ENCODE measurements around the gene ADAP2. TPM values are rescaled to one million over a fixed set of nuclear protein-coding genes. Genes with fewer than 3 reads are reported as not detected.

ADAP2 gene
- polyA plus RNA-seq, 3 donors, result 36.1 to 142 (median 39.8) TPM

DNA sequence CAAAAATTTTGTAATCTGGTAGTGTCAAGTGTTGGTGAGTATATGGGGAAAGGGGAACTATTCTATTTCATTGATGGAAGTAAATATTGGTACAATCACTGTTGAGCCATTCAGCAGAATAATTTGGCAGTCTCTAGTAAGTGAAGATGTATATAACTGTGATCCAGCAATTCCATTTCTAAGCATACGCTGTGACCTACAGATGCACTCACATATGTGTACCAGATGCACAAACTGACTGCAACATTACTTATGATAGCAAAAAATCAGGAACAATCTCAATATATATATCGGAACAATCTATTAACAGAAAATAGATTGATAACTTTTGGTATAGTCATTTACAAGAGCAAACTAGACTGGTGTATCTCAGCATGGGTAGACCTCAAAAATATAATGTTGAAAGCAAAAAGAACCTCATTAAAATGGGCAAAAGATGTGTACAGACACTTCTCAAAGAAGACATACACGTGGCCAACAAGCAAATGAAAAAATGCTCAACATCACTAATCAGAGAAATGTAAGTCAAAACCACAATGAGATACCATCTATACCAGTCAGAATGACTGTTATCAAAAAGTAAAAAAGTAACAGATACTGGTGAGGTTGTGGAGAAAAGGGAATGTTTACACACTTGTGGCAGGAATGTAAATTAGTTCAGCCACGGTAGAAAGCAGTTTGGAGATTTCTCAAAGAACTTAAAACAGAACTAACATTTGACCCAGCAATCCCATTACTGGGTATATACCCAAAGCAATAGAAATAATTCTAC lies 20.7 kb downstream of the ADAP2 start:
- Histone ChIP-seq H3K27me3 (ENCODE audit: control insufficient read depth in 2 of 2, insufficient read depth in 2 of 2, low read length in 2 of 2) (no peaks in the 10 kb centered on the region), H3K4me3 (replicated peaks in 1 of 3; ENCODE audit: low read depth in 2 of 3, low read length in 3 of 3) (no peak overlapping the region), H3K4me1 (ENCODE audit: control insufficient read depth in 1 of 2, insufficient read depth in 2 of 2, low read length in 2 of 2) (peaks cover 17 to 24% of the 10 kb centered on the region in 2 donors), H4K20me1 (ENCODE audit: insufficient read depth, low read length) (no peaks in the 10 kb centered on the region), H3K9ac (ENCODE audit: insufficient read depth, low read length, poor library complexity, severe bottlenecking) (no peak overlapping the region), H3K27ac (ENCODE audit: low read depth in 1 of 2, low read length in 2 of 2) (no peak overlapping the region), H3K9me3 (replicated peaks in 1 of 2; ENCODE audit: control insufficient read depth in 1 of 2, insufficient read depth in 1 of 2, low read length in 2 of 2) (no peaks in the 10 kb centered on the region), H3K36me3 (replicated peaks in 1 of 2; ENCODE audit: control insufficient read depth in 1 of 2, insufficient read depth in 2 of 2, low read length in 2 of 2) (peaks cover 70 to 95% of the 10 kb centered on the region in 2 donors), H3K4me2 (replicated peaks; ENCODE audit: extremely low read depth, low read length, poor library complexity, severe bottlenecking) (no peak overlapping the region), H2AFZ (ENCODE audit: insufficient read depth, low read depth, low read length, poor library complexity, severe bottlenecking) (no peak overlapping the region), H3K79me2 (ENCODE audit: insufficient read depth, low read length) (no peaks in the 10 kb centered on the region)
- no peak for TF ChIP-seq CTCF (IDR thresholded peaks at IDR 0.05)
- no peak overlapping the region for H3K27ac Mint-ChIP-seq
- peaks cover 80 to 95% of the 10 kb centered on the region in 2 donors for H3K36me3 Mint-ChIP-seq
- peaks cover 0 to 2% (median 0%) of the 10 kb centered on the region in 7 donors for H3K9me3 Mint-ChIP-seq
- DNase-seq, result no peak
- WGBS (ENCODE audit: insufficient coverage), result no CpG with 5 or more reads among the region's 4 CpGs
- intact Hi-C loops (cut with micrococcal nuclease), result no loop called here
- H3K4me1 Mint-ChIP-seq, result peaks cover 17% of the 10 kb centered on the region
- H3K4me3 Mint-ChIP-seq, result no peak overlapping the region
- H3K27me3 Mint-ChIP-seq (ENCODE audit: low read depth in 3 of 3), result peaks cover 0 to 2% (median 2%) of the 10 kb centered on the region in 3 donors

GRCh38 chr17:30947796-30948195 lies 26.1 kb downstream of the ADAP2 start:
- Histone ChIP-seq H3K27ac (ENCODE audit: low read depth in 1 of 2, low read length in 2 of 2) (no peak overlapping the region), H3K4me1 (ENCODE audit: control insufficient read depth in 1 of 2, insufficient read depth in 2 of 2, low read length in 2 of 2) (peaks cover 43% of the 10 kb centered on the region in 2 donors), H3K36me3 (replicated peaks in 1 of 2; ENCODE audit: control insufficient read depth in 1 of 2, insufficient read depth in 2 of 2, low read length in 2 of 2) (peaks cover 49 to 62% of the 10 kb centered on the region in 2 donors), H3K9ac (ENCODE audit: insufficient read depth, low read length, poor library complexity, severe bottlenecking) (no peak overlapping the region), H3K4me2 (replicated peaks; ENCODE audit: extremely low read depth, low read length, poor library complexity, severe bottlenecking) (no peak overlapping the region), H3K9me3 (replicated peaks in 1 of 2; ENCODE audit: control insufficient read depth in 1 of 2, insufficient read depth in 1 of 2, low read length in 2 of 2) (no peaks in the 10 kb centered on the region), H3K4me3 (replicated peaks in 1 of 3; ENCODE audit: low read depth in 2 of 3, low read length in 3 of 3) (no peak overlapping the region), H4K20me1 (ENCODE audit: insufficient read depth, low read length) (no peaks in the 10 kb centered on the region), H3K27me3 (ENCODE audit: control insufficient read depth in 2 of 2, insufficient read depth in 2 of 2, low read length in 2 of 2) (no peaks in the 10 kb centered on the region), H3K79me2 (ENCODE audit: insufficient read depth, low read length) (peaks cover 9% of the 10 kb centered on the region), H2AFZ (ENCODE audit: insufficient read depth, low read depth, low read length, poor library complexity, severe bottlenecking) (no peak overlapping the region)
- Mint-ChIP-seq H3K27me3 (ENCODE audit: low read depth in 3 of 3) (peaks cover 0 to 4% (median 3%) of the 10 kb centered on the region in 3 donors), H3K36me3 (peaks cover 71 to 86% of the 10 kb centered on the region in 2 donors), H3K4me1 (peaks cover 38% of the 10 kb centered on the region), H3K4me3 (no peak overlapping the region), H3K9me3 (peaks cover 0 to 3% (median 0%) of the 10 kb centered on the region in 7 donors), H3K27ac (peak overlapping the region in 3 of 7 donors; percentile 6 to 57 (median 7))
- TF ChIP-seq CTCF (IDR thresholded peaks at IDR 0.05), result no peak
- DNase-seq, result no peak
- intact Hi-C loops (cut with micrococcal nuclease), result no loop called here
- WGBS (ENCODE audit: insufficient coverage), result no CpG with 5 or more reads among the region's 5 CpGs

Measured in CD14-positive monocyte (primary cell).